COLO668 (cell line): ENCODE measurements around the gene SERTAD1.

Experiments used
- DNase-seq: peaks from one replicate; lab custom pipeline; 2025; ENCODE audit not compliant: unreplicated experiment; lab: John Stamatoyannopoulos, UW

SERTAD1 gene

GRCh38 chr19:40407714-40408597 is 17.8 kb downstream of the SERTAD1 start:
- peak; percentile 12 for DNase-seq

- DNase-seq, result peak; percentile 53
These were observed 22.4 kb downstream of the SERTAD1 start for GRCh38 chr19:40403262-40403984.

- no peak for DNase-seq
These were observed 25.2 kb downstream of the SERTAD1 start for GRCh38 chr19:40400559-40400958.

- no peak for DNase-seq
These were observed 27.2 kb downstream of the SERTAD1 start for GRCh38 chr19:40398417-40399131.

GRCh38 chr19:40397568-40397906 is 28.3 kb downstream of the SERTAD1 start:
- no peak for DNase-seq

GRCh38 chr19:40396886-40397567 is 28.8 kb downstream of the SERTAD1 start:
- DNase-seq, result no peak

GRCh38 chr19:40395956-40396355 is 29.8 kb downstream of the SERTAD1 start:
- no peak for DNase-seq

- no peak for DNase-seq
These were observed 31.0 kb downstream of the SERTAD1 start for GRCh38 chr19:40394816-40395210.

GRCh38 chr19:40393894-40394815 is 31.6 kb downstream of the SERTAD1 start:
- DNase-seq, result no peak

- DNase-seq, result peak; percentile 19
These were observed 32.8 kb downstream of the SERTAD1 start for GRCh38 chr19:40392894-40393517.

GRCh38 chr19:40392123-40392522 is 33.7 kb downstream of the SERTAD1 start:
- DNase-seq, result no peak

GRCh38 chr19:40390084-40390742 is 35.6 kb downstream of the SERTAD1 start, which contains the start of gene HIPK4:
HIPK4 (minus strand) TSS chr19:40390181; CDS start chr19:40389902, 279 bp downstream.
- DNase-seq, result no peak

GRCh38 chr19:40389404-40390083 is 36.2 kb downstream of the SERTAD1 start:
- DNase-seq, result no peak

GRCh38 chr19:40388481-40388880 is 37.3 kb downstream of the SERTAD1 start:
- DNase-seq, result no peak

- DNase-seq, result no peak
These were observed 38.6 kb downstream of the SERTAD1 start for GRCh38 chr19:40387155-40387554.

GRCh38 chr19:40383668-40384248 is 42.0 kb downstream of the SERTAD1 start:
- peak; percentile 6 for DNase-seq

- DNase-seq, result no peak
These were observed 44.5 kb downstream of the SERTAD1 start for GRCh38 chr19:40381321-40381720.
